ENCODE measurements around the gene MRPL44.

The MRPL44 gene

GRCh38 chr2:223979730-223980396 is 22.6 kb downstream of the MRPL44 start:
- no peak overlapping the region for H2AFZ ChIP-seq (ENCODE audit: low read length)
- H3K9ac ChIP-seq (ENCODE audit: low read length): no peak overlapping the region
- TF ChIP-seq, protein P1, sequence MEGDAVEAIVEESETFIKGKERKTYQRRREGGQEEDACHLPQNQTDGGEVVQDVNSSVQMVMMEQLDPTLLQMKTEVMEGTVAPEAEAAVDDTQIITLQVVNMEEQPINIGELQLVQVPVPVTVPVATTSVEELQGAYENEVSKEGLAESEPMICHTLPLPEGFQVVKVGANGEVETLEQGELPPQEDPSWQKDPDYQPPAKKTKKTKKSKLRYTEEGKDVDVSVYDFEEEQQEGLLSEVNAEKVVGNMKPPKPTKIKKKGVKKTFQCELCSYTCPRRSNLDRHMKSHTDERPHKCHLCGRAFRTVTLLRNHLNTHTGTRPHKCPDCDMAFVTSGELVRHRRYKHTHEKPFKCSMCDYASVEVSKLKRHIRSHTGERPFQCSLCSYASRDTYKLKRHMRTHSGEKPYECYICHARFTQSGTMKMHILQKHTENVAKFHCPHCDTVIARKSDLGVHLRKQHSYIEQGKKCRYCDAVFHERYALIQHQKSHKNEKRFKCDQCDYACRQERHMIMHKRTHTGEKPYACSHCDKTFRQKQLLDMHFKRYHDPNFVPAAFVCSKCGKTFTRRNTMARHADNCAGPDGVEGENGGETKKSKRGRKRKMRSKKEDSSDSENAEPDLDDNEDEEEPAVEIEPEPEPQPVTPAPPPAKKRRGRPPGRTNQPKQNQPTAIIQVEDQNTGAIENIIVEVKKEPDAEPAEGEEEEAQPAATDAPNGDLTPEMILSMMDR (IDR thresholded peaks at IDR 0.05; ENCODE audit: low read length): no peak
- no peak for TF ChIP-seq EZH2 (IDR thresholded peaks at IDR 0.05; ENCODE audit: borderline replicate concordance, low read length)
- no peak overlapping the region for H3K27ac ChIP-seq (ENCODE audit: low read depth, low read length, poor library complexity, severe bottlenecking)
- no peak overlapping the region for H3K4me2 ChIP-seq (ENCODE audit: low read length)
- H3K4me3 ChIP-seq (ENCODE audit: low read depth, low read length, poor library complexity, severe bottlenecking): no peak overlapping the region
- H3K9me2 ChIP-seq (ENCODE audit: low read depth, low read length): no peaks in the 10 kb centered on the region
- H3K9me3 ChIP-seq (ENCODE audit: low read length): no peaks in the 10 kb centered on the region
- H3F3A ChIP-seq (ENCODE audit: insufficient read depth, low read length): no peaks in the 10 kb centered on the region
- no peaks in the 10 kb centered on the region for H4K20me1 ChIP-seq (ENCODE audit: insufficient read depth, low read length)
- no peaks in the 10 kb centered on the region for H3K4me1 ChIP-seq (ENCODE audit: insufficient read depth, low read length, severe bottlenecking)
- peaks cover 10% of the 10 kb centered on the region; the same call in 1 of the 2 replicates for H3K27me3 ChIP-seq (ENCODE audit: insufficient read depth, low read length)
- no peaks in the 10 kb centered on the region for H3K79me2 ChIP-seq (ENCODE audit: insufficient read depth, low read length)
- no peaks in the 10 kb centered on the region for H3K36me3 ChIP-seq (ENCODE audit: insufficient read depth, low read length)

DNA sequence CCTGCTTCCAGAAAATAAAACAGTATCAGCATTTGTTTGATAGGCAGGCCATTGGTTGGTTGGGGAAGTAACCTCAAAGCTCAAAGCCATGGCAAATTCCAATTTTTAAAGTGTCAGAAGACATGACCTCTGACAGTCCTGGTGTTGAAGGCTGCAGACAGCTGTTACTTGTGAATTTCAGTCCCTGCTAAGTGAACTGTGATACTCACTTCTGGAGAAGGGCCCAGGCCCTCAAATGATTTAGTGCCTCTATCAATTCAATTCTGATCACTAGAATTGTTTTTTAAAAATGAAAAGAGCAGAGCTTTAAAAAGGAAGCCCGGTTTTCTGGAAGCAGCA is 23.1 kb downstream of the MRPL44 start:
- no peak overlapping the region for H2AFZ ChIP-seq (ENCODE audit: low read length)
- no peak overlapping the region for H3K27ac ChIP-seq (ENCODE audit: low read depth, low read length, poor library complexity, severe bottlenecking)
- H4K20me1 ChIP-seq (ENCODE audit: insufficient read depth, low read length): no peaks in the 10 kb centered on the region
- TF ChIP-seq, protein P1 (IDR thresholded peaks at IDR 0.05; ENCODE audit: low read length): no peak
- TF ChIP-seq EZH2 (IDR thresholded peaks at IDR 0.05; ENCODE audit: borderline replicate concordance, low read length): no peak
- H3K4me2 ChIP-seq (ENCODE audit: low read length): no peak overlapping the region
- peaks cover 10% of the 10 kb centered on the region; the same call in 1 of the 2 replicates for H3K27me3 ChIP-seq (ENCODE audit: insufficient read depth, low read length)
- H3K4me3 ChIP-seq (ENCODE audit: low read depth, low read length, poor library complexity, severe bottlenecking): no peak overlapping the region
- H3F3A ChIP-seq (ENCODE audit: insufficient read depth, low read length): no peaks in the 10 kb centered on the region
- H3K36me3 ChIP-seq (ENCODE audit: insufficient read depth, low read length): no peaks in the 10 kb centered on the region
- no peaks in the 10 kb centered on the region for H3K9me3 ChIP-seq (ENCODE audit: low read length)
- H3K4me1 ChIP-seq (ENCODE audit: insufficient read depth, low read length, severe bottlenecking): no peaks in the 10 kb centered on the region
- H3K9me2 ChIP-seq (ENCODE audit: low read depth, low read length): no peaks in the 10 kb centered on the region
- H3K79me2 ChIP-seq (ENCODE audit: insufficient read depth, low read length): no peaks in the 10 kb centered on the region
- no peak overlapping the region for H3K9ac ChIP-seq (ENCODE audit: low read length)

GRCh38 chr2:223980803-223981202 is 23.5 kb downstream of the MRPL44 start:
- no peak overlapping the region for H3K4me3 ChIP-seq (ENCODE audit: low read depth, low read length, poor library complexity, severe bottlenecking)
- no peaks in the 10 kb centered on the region for H3K79me2 ChIP-seq (ENCODE audit: insufficient read depth, low read length)
- peaks cover 10% of the 10 kb centered on the region; the same call in 1 of the 2 replicates for H3K27me3 ChIP-seq (ENCODE audit: insufficient read depth, low read length)
- H3K4me2 ChIP-seq (ENCODE audit: low read length): no peak overlapping the region
- H4K20me1 ChIP-seq (ENCODE audit: insufficient read depth, low read length): no peaks in the 10 kb centered on the region
- H3K27ac ChIP-seq (ENCODE audit: low read depth, low read length, poor library complexity, severe bottlenecking): no peak overlapping the region
- H3K4me1 ChIP-seq (ENCODE audit: insufficient read depth, low read length, severe bottlenecking): no peaks in the 10 kb centered on the region
- H3F3A ChIP-seq (ENCODE audit: insufficient read depth, low read length): no peaks in the 10 kb centered on the region
- no peak overlapping the region for H3K9ac ChIP-seq (ENCODE audit: low read length)
- TF ChIP-seq, protein P1 (IDR thresholded peaks at IDR 0.05; ENCODE audit: low read length): no peak
- TF ChIP-seq EZH2 (IDR thresholded peaks at IDR 0.05; ENCODE audit: borderline replicate concordance, low read length): no peak
- H3K9me2 ChIP-seq (ENCODE audit: low read depth, low read length): no peaks in the 10 kb centered on the region
- H3K9me3 ChIP-seq (ENCODE audit: low read length): no peaks in the 10 kb centered on the region
- no peaks in the 10 kb centered on the region for H3K36me3 ChIP-seq (ENCODE audit: insufficient read depth, low read length)
- no peak overlapping the region for H2AFZ ChIP-seq (ENCODE audit: low read length)

Data from OCI-LY1 (cell line).